HepG2 (cell line): ENCODE results near the gene IPO5. TPM values are rescaled to one million over a fixed set of nuclear protein-coding genes. Genes with fewer than 3 reads are reported as not detected.
A peak's percentile ranks its signal among the peaks of the same experiment; 100 is the strongest.

ENCODE experiments used
- ATAC-seq: fragments of 200-7000 bp; cut with Tn5 transposase; 3 replicates; pipeline ENCODE4 v1.9.1; 2020; ENCODE audit warnings: mild to moderate bottlenecking, moderate library complexity
- BruUV-seq: library from RNA; stranded (reverse); fragments of 400-500 nt; replicated peaks from 2 replicates; lab custom pipeline; 2021; lab: Mats Ljungman, UMichigan
- CTCF ChIA-PET: fragments of 300-600 bp; formaldehyde crosslinking; extraction: SDS; loops from one replicate; lab custom pipeline; 2021; ENCODE audit warnings: low total read pairs, inconsistent platforms, low intra/inter-chr PET ratio; lab: Yijun Ruan, JAX
- POLR2A ChIA-PET: fragments of 350-600 bp; sonication (Branson Sonifier 250); formaldehyde crosslinking; loops from one replicate; lab custom pipeline; 2020; ENCODE audit warnings: antibody characterized with exemption, inconsistent platforms; lab: Yijun Ruan, JAX
- DNase-seq: peaks from one replicate; pipeline ENCODE4 v3.0.0-alpha.2; 2015; ENCODE audit warnings: low spot score
- FAIRE-seq: peaks from 3 replicates; lab custom pipeline; 2011; peaks lifted over from hg19 to GRCh38; lab: Jason Lieb, UNC
- H2AFZ ChIP-seq: one replicate; pipeline ENCODE4 v1.6.1; 2011; ENCODE audit warnings: low read length, inconsistent platforms
- H3K27ac ChIP-seq: fragments of 300-600 bp; 3 replicates; pipeline ENCODE4 v1.8.0; 2011; ENCODE audit warnings: mixed run types, mild to moderate bottlenecking, mixed read lengths, low read length, inconsistent platforms; ENCODE audit not compliant: insufficient read depth; ENCODE audit errors: extremely low read length
- H3K27me3 ChIP-seq, 2 experiments: fragments of 200-600 bp in 1 of 2; 2 replicates in 1 of 2; 3 replicates in 1 of 2; pipeline versions ENCODE4 v1.6.0 to v1.8.0; 2011; ENCODE audit warnings: low read length in 2 of 2, mild to moderate bottlenecking in 2 of 2, moderate library complexity in 2 of 2, inconsistent platforms in 1 of 2; ENCODE audit not compliant: insufficient read depth in 2 of 2, control insufficient read depth in 1 of 2
- H3K36me3 ChIP-seq, 2 experiments: fragments of 200-600 bp in 1 of 2; replicated peaks in 1 of 2; 2 replicates in 1 of 2; 3 replicates in 1 of 2; pipeline versions ENCODE4 v1.5.1 to v1.8.0; 2011; ENCODE audit warnings: low read length in 2 of 2, inconsistent platforms in 1 of 2; ENCODE audit not compliant: insufficient read depth in 2 of 2, control insufficient read depth in 1 of 2
- H3K4me1 ChIP-seq: 2 replicates; pipeline ENCODE4 v1.5.1; 2012; ENCODE audit warnings: low read length, inconsistent platforms; ENCODE audit not compliant: insufficient read depth
- H3K4me2 ChIP-seq: 2 replicates; pipeline ENCODE4 v1.6.0; 2011; ENCODE audit warnings: low read depth, low read length, inconsistent platforms
- H3K4me3 ChIP-seq, 3 experiments: fragments of 200-600 bp in 1 of 3; sonication (generic), shearing (Covaris generic) in 1 of 3; replicated peaks in 1 of 3; 2 replicates each; pipeline ENCODE4 v1.5.1; 2011 to 2016; ENCODE audit warnings: low read length in 3 of 3, inconsistent platforms in 2 of 3, low read depth in 2 of 3, mild to moderate bottlenecking in 2 of 3, control low read depth in 1 of 3, mixed read lengths in 1 of 3; ENCODE audit not compliant: insufficient read depth in 1 of 3
- H3K79me2 ChIP-seq: one replicate; pipeline ENCODE4 v1.6.1; 2011; ENCODE audit warnings: low read length, inconsistent platforms; ENCODE audit not compliant: insufficient read depth
- H3K9ac ChIP-seq: 2 replicates; pipeline ENCODE4 v1.6.0; 2011; ENCODE audit warnings: mild to moderate bottlenecking, low read depth, low read length, inconsistent platforms; ENCODE audit not compliant: insufficient read depth
- H3K9me3 ChIP-seq: 2 replicates; pipeline ENCODE4 v1.5.1; 2012; ENCODE audit warnings: mild to moderate bottlenecking, low read length
- H4K20me1 ChIP-seq: 2 replicates; pipeline ENCODE4 v1.6.0; 2011; ENCODE audit warnings: inconsistent platforms, mild to moderate bottlenecking, low read length, moderate library complexity; ENCODE audit not compliant: insufficient read depth
- CCDC6 ChIP-seq: sonication (generic); formaldehyde crosslinking; IDR thresholded peaks from 2 replicates; pipeline ENCODE4 v1.8.1; 2022; ENCODE audit warnings: mild to moderate bottlenecking, missing genetic modification reagents, moderate library complexity
- DZIP1 ChIP-seq: sonication (generic); formaldehyde crosslinking; IDR thresholded peaks from 2 replicates; pipeline ENCODE4 v1.5.0; 2020; ENCODE audit warnings: mild to moderate bottlenecking, missing genetic modification reagents
- FOXC1 ChIP-seq: sonication (generic); formaldehyde crosslinking; IDR thresholded peaks from 2 replicates; pipeline ENCODE4 v1.8.0; 2022; ENCODE audit warnings: mild to moderate bottlenecking, missing genetic modification reagents, borderline replicate concordance
- MZF1 ChIP-seq: sonication (generic); formaldehyde crosslinking; IDR thresholded peaks from 2 replicates; pipeline ENCODE4 v1.8.1; 2023; ENCODE audit warnings: mild to moderate bottlenecking, missing genetic modification reagents, borderline replicate concordance
- NR1H2 ChIP-seq: sonication (generic); formaldehyde crosslinking; IDR thresholded peaks from 2 replicates; pipeline ENCODE4 v1.8.1; 2022; ENCODE audit warnings: low read depth, missing genetic modification reagents, borderline replicate concordance
- PRDM4 ChIP-seq: sonication (generic); formaldehyde crosslinking; IDR thresholded peaks from 2 replicates; pipeline ENCODE4 v1.9.0; 2021; ENCODE audit warnings: missing genetic modification reagents, borderline replicate concordance
- ZBTB7A ChIP-seq: sonication (generic); formaldehyde crosslinking; IDR thresholded peaks from 2 replicates; pipeline ENCODE4 v1.8.0; 2022; ENCODE audit warnings: mild to moderate bottlenecking, missing genetic modification reagents
- ZNF331 ChIP-seq: sonication (generic); formaldehyde crosslinking; IDR thresholded peaks from 2 replicates; pipeline ENCODE4 v1.4.0; 2020; ENCODE audit warnings: missing genetic modification reagents
- ZNF564 ChIP-seq: sonication (generic); formaldehyde crosslinking; IDR thresholded peaks from 2 replicates; pipeline ENCODE4 v1.8.1; 2023; ENCODE audit warnings: mild to moderate bottlenecking, missing genetic modification reagents
- ZNF773 ChIP-seq: sonication (generic); formaldehyde crosslinking; IDR thresholded peaks from 2 replicates; pipeline ENCODE4 v1.4.0; 2020; ENCODE audit warnings: missing genetic modification reagents, borderline replicate concordance
- WGBS: methylation state at CpG from one replicate; pipeline ENCODE4 v1.1.6; 2017; ENCODE audit warnings: low lambda C conversion rate; 5-methylcytosine and 5-hydroxymethylcytosine counted together
- in situ Hi-C: cut with HindIII; loops from 2 replicates; pipeline ENCODE4 v1.10.0; 2017; ENCODE audit warnings: low pct_unique_long_range_greater_than_20kb; ENCODE audit not compliant: extremely low pct_ligation_motif_present
- intact Hi-C: fragments of 100-400 bp; cut with micrococcal nuclease; formaldehyde crosslinking; loops from one replicate; pipeline ENCODE4 v1.10.0; 2022; ENCODE audit not compliant: unreplicated experiment
- polyA plus RNA-seq, 8 experiments: library from polyadenylated mRNA; depleted of rRNA in 3 of 8; stranded (reverse) in 7 of 8; unstranded in 1 of 8; fragments of >200 nt; fragmentation: Illumina TruSeq in 4 of 8; extraction: Trizol in 4 of 8; gene quantifications; 2 replicates each; pipeline versions ENCODE4 v1.2.1 to v1.2.3, GENCODE V29; 2011 to 2016; ENCODE audit warnings: low read depth in 4 of 8, missing spikeins in 1 of 8, mixed read lengths in 1 of 8; ENCODE audit not compliant: insufficient read depth in 1 of 8
- total RNA-seq, 5 experiments: library from RNA; depleted of rRNA; stranded (reverse); fragments of >200 nt; fragmentation: Illumina TruSeq; extraction: Trizol; gene quantifications; 2 replicates each; pipeline ENCODE4 v1.2.3, GENCODE V29; 2016; ENCODE audit warnings: low read depth in 1 of 5
- TF ChIP-seq, protein P1 (sequence below): sonication (generic); formaldehyde crosslinking; IDR thresholded peaks from 2 replicates; pipeline ENCODE4 v1.4.0; 2020; ENCODE audit warnings: mild to moderate bottlenecking, missing genetic modification reagents, borderline replicate concordance

IPO5 gene
- total and polyA plus RNA-seq, 2 of the 13 experiments (the other 11 are each of a cell fraction or from before 2014, with no cell fraction given), result 155 to 242 TPM

- Histone ChIP-seq H3K4me3 (peak overlapping the region; percentile 73 to 97 (median 83)), H3K4me2 (peak overlapping the region; percentile 99), H3K79me2 (peaks cover 40% of the 10 kb centered on the region), H3K36me3 (peaks cover 0 to 4% of the 10 kb centered on the region in 2 experiments; a peak in 2 of 5 replicates), H2AFZ (peak overlapping the region; percentile 86), H4K20me1 (peaks cover 29% of the 10 kb centered on the region), H3K9me3 (no peaks in the 10 kb centered on the region), H3K4me1 (peaks cover 42% of the 10 kb centered on the region), H3K27me3 (no peaks in the 10 kb centered on the region; a peak in 1 of 5 replicates), H3K27ac (peak overlapping the region; percentile 94), H3K9ac (peak overlapping the region; percentile 92)
- POLR2A ChIA-PET, result interaction anchor here (1.8 kb wide), 1 partner anchor 50 kb away, joined by 3 read pairs; no protein-coding TSS in a partner anchor
- intact Hi-C loops, result loop anchor here (5.0 kb wide), 2 partner anchors 119 to 596 kb away; no protein-coding TSS in a partner anchor
- BruUV-seq, result no TSS peak
- CTCF ChIA-PET, result no interaction called here
- WGBS, result 0% methylated on average over 15 of the region's 84 CpGs
- ATAC-seq (peak; percentile 95), DNase-seq (peak; percentile 86), FAIRE-seq (peak; percentile 42)
- in situ Hi-C loops, result no loop called here
- TF ChIP-seq ZNF331 (CRISPR knock-in tag) (no peak), FOXC1 (CRISPR knock-in tag) (0 out of 2 replicates have a peak, but pooled peaks have one; percentile 10), PRDM4 (CRISPR knock-in tag) (no peak), ZNF564 (CRISPR knock-in tag) (no peak), CCDC6 (CRISPR knock-in tag) (no peak), DZIP1 (CRISPR knock-in tag) (no peak), ZBTB7A (CRISPR knock-in tag) (peak; percentile 91; the same call in 1 of the 2 replicates), NR1H2 (CRISPR knock-in tag) (no peak), MZF1 (CRISPR knock-in tag) (no peak), ZNF773 (CRISPR knock-in tag) (peak; percentile 20; the same call in 1 of the 2 replicates)
- TF ChIP-seq, protein P1, sequence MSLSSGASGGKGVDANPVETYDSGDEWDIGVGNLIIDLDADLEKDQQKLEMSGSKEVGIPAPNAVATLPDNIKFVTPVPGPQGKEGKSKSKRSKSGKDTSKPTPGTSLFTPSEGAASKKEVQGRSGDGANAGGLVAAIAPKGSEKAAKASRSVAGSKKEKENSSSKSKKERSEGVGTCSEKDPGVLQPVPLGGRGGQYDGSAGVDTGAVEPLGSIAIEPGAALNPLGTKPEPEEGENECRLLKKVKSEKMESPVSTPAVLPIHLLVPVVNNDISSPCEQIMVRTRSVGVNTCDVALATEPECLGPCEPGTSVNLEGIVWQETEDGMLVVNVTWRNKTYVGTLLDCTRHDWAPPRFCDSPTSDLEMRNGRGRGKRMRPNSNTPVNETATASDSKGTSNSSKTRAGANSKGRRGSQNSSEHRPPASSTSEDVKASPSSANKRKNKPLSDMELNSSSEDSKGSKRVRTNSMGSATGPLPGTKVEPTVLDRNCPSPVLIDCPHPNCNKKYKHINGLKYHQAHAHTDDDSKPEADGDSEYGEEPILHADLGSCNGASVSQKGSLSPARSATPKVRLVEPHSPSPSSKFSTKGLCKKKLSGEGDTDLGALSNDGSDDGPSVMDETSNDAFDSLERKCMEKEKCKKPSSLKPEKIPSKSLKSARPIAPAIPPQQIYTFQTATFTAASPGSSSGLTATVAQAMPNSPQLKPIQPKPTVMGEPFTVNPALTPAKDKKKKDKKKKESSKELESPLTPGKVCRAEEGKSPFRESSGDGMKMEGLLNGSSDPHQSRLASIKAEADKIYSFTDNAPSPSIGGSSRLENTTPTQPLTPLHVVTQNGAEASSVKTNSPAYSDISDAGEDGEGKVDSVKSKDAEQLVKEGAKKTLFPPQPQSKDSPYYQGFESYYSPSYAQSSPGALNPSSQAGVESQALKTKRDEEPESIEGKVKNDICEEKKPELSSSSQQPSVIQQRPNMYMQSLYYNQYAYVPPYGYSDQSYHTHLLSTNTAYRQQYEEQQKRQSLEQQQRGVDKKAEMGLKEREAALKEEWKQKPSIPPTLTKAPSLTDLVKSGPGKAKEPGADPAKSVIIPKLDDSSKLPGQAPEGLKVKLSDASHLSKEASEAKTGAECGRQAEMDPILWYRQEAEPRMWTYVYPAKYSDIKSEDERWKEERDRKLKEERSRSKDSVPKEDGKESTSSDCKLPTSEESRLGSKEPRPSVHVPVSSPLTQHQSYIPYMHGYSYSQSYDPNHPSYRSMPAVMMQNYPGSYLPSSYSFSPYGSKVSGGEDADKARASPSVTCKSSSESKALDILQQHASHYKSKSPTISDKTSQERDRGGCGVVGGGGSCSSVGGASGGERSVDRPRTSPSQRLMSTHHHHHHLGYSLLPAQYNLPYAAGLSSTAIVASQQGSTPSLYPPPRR (CRISPR knock-in tag), result no peak
These were observed 22.6 kb downstream of the IPO5 start for GRCh38 chr13:97975848-97976609.
